ENCODE results near the gene FDX1.
A peak's percentile ranks its signal among the peaks of the same experiment; 100 is the strongest.

FDX1 gene

GRCh38 chr11:110465231-110465630 is 35.5 kb downstream of the FDX1 start:
- no peaks in the 10 kb centered on the region for H3K27me3 ChIP-seq (ENCODE audit: control insufficient read depth in 5 of 5, insufficient read depth in 4 of 5, low read length in 5 of 5)
- peaks cover 0 to 7% (median 0%) of the 10 kb centered on the region in 5 donors for H3K4me1 ChIP-seq (ENCODE audit: control insufficient read depth in 5 of 5, insufficient read depth in 5 of 5, low read length in 5 of 5)
- H3K36me3 ChIP-seq (ENCODE audit: control insufficient read depth in 5 of 5, insufficient read depth in 5 of 5, low read length in 5 of 5) = peaks cover 2 to 9% (median 6%) of the 10 kb centered on the region in 5 donors
- no peaks in the 10 kb centered on the region for H3K9me3 ChIP-seq (ENCODE audit: control insufficient read depth in 5 of 5, low read length in 5 of 5)
- no peak overlapping the region for H3K4me3 ChIP-seq (ENCODE audit: low read depth in 1 of 5, low read length in 5 of 5)
- no peak overlapping the region for H3K9ac ChIP-seq (ENCODE audit: low read length in 5 of 5)
- peak overlapping the region; percentile 47 for H3K27ac ChIP-seq (ENCODE audit: low read depth, low read length)

- H3K27ac ChIP-seq (ENCODE audit: low read depth, low read length) = no peak overlapping the region
- peaks cover 0 to 10% (median 0%) of the 10 kb centered on the region in 5 donors for H3K4me1 ChIP-seq (ENCODE audit: control insufficient read depth in 5 of 5, insufficient read depth in 5 of 5, low read length in 5 of 5)
- H3K9ac ChIP-seq (ENCODE audit: low read length in 5 of 5) = no peak overlapping the region
- H3K36me3 ChIP-seq (ENCODE audit: control insufficient read depth in 5 of 5, insufficient read depth in 5 of 5, low read length in 5 of 5) = peaks cover 0 to 6% (median 4%) of the 10 kb centered on the region in 5 donors
- H3K27me3 ChIP-seq (ENCODE audit: control insufficient read depth in 5 of 5, insufficient read depth in 4 of 5, low read length in 5 of 5) = no peaks in the 10 kb centered on the region
- H3K9me3 ChIP-seq (ENCODE audit: control insufficient read depth in 5 of 5, low read length in 5 of 5) = no peaks in the 10 kb centered on the region
- no peak overlapping the region for H3K4me3 ChIP-seq (ENCODE audit: low read depth in 1 of 5, low read length in 5 of 5)
Observed at GRCh38 chr11:110467556-110467955, 37.8 kb downstream of the FDX1 start.

- no peak overlapping the region for H3K9ac ChIP-seq (ENCODE audit: low read length in 5 of 5)
- H3K27me3 ChIP-seq (ENCODE audit: control insufficient read depth in 5 of 5, insufficient read depth in 4 of 5, low read length in 5 of 5) = no peaks in the 10 kb centered on the region
- H3K9me3 ChIP-seq (ENCODE audit: control insufficient read depth in 5 of 5, low read length in 5 of 5) = no peaks in the 10 kb centered on the region
- H3K27ac ChIP-seq (ENCODE audit: low read depth, low read length) = no peak overlapping the region
- H3K4me1 ChIP-seq (ENCODE audit: control insufficient read depth in 5 of 5, insufficient read depth in 5 of 5, low read length in 5 of 5) = peaks cover 0 to 11% (median 0%) of the 10 kb centered on the region in 5 donors
- H3K4me3 ChIP-seq (ENCODE audit: low read depth in 1 of 5, low read length in 5 of 5) = no peak overlapping the region
- H3K36me3 ChIP-seq (ENCODE audit: control insufficient read depth in 5 of 5, insufficient read depth in 5 of 5, low read length in 5 of 5) = peaks cover 0 to 6% (median 4%) of the 10 kb centered on the region in 5 donors
Observed at GRCh38 chr11:110468121-110468520, 38.4 kb downstream of the FDX1 start.

GRCh38 chr11:110469127-110469526 is 39.4 kb downstream of the FDX1 start:
- Histone ChIP-seq H3K36me3 (ENCODE audit: control insufficient read depth in 5 of 5, insufficient read depth in 5 of 5, low read length in 5 of 5) (peaks cover 0 to 4% (median 2%) of the 10 kb centered on the region in 5 donors), H3K27me3 (ENCODE audit: control insufficient read depth in 5 of 5, insufficient read depth in 4 of 5, low read length in 5 of 5) (no peaks in the 10 kb centered on the region), H3K4me1 (ENCODE audit: control insufficient read depth in 5 of 5, insufficient read depth in 5 of 5, low read length in 5 of 5) (peaks cover 0 to 15% (median 0%) of the 10 kb centered on the region in 5 donors)

GRCh38 chr11:110470716-110471115 is 41.0 kb downstream of the FDX1 start:
- no peak overlapping the region for H3K9ac ChIP-seq (ENCODE audit: low read length in 5 of 5)
- no peak overlapping the region for H3K27ac ChIP-seq (ENCODE audit: low read depth, low read length)
- no peaks in the 10 kb centered on the region for H3K27me3 ChIP-seq (ENCODE audit: control insufficient read depth in 5 of 5, insufficient read depth in 4 of 5, low read length in 5 of 5)
- H3K4me3 ChIP-seq (ENCODE audit: low read depth in 1 of 5, low read length in 5 of 5) = no peak overlapping the region
- no peaks in the 10 kb centered on the region for H3K9me3 ChIP-seq (ENCODE audit: control insufficient read depth in 5 of 5, low read length in 5 of 5)
- H3K36me3 ChIP-seq (ENCODE audit: control insufficient read depth in 5 of 5, insufficient read depth in 5 of 5, low read length in 5 of 5) = no peaks in the 10 kb centered on the region
- H3K4me1 ChIP-seq (ENCODE audit: control insufficient read depth in 5 of 5, insufficient read depth in 5 of 5, low read length in 5 of 5) = peaks cover 0 to 21% (median 4%) of the 10 kb centered on the region in 5 donors

More at GRCh38 chr11:110469127-110469526, 39.4 kb downstream of the FDX1 start:
- no peak overlapping the region for H3K4me3 ChIP-seq (ENCODE audit: low read depth in 1 of 5, low read length in 5 of 5)
- H3K9me3 ChIP-seq (ENCODE audit: control insufficient read depth in 5 of 5, low read length in 5 of 5) = no peaks in the 10 kb centered on the region
- no peak overlapping the region for H3K9ac ChIP-seq (ENCODE audit: low read length in 5 of 5)
- H3K27ac ChIP-seq (ENCODE audit: low read depth, low read length) = no peak overlapping the region

GRCh38 chr11:110471371-110471770 is 41.6 kb downstream of the FDX1 start:
- H3K4me3 ChIP-seq (ENCODE audit: low read depth in 1 of 5, low read length in 5 of 5) = no peak overlapping the region
- H3K9ac ChIP-seq (ENCODE audit: low read length in 5 of 5) = no peak overlapping the region
- no peaks in the 10 kb centered on the region for H3K36me3 ChIP-seq (ENCODE audit: control insufficient read depth in 5 of 5, insufficient read depth in 5 of 5, low read length in 5 of 5)
- H3K27me3 ChIP-seq (ENCODE audit: control insufficient read depth in 5 of 5, insufficient read depth in 4 of 5, low read length in 5 of 5) = no peaks in the 10 kb centered on the region
- no peaks in the 10 kb centered on the region for H3K9me3 ChIP-seq (ENCODE audit: control insufficient read depth in 5 of 5, low read length in 5 of 5)
- no peak overlapping the region for H3K27ac ChIP-seq (ENCODE audit: low read depth, low read length)
- H3K4me1 ChIP-seq (ENCODE audit: control insufficient read depth in 5 of 5, insufficient read depth in 5 of 5, low read length in 5 of 5) = peaks cover 0 to 27% (median 10%) of the 10 kb centered on the region in 5 donors

- Histone ChIP-seq H3K9me3 (ENCODE audit: control insufficient read depth in 5 of 5, low read length in 5 of 5) (no peaks in the 10 kb centered on the region), H3K27me3 (ENCODE audit: control insufficient read depth in 5 of 5, insufficient read depth in 4 of 5, low read length in 5 of 5) (no peaks in the 10 kb centered on the region), H3K36me3 (ENCODE audit: control insufficient read depth in 5 of 5, insufficient read depth in 5 of 5, low read length in 5 of 5) (no peaks in the 10 kb centered on the region), H3K27ac (ENCODE audit: low read depth, low read length) (no peak overlapping the region), H3K9ac (ENCODE audit: low read length in 5 of 5) (no peak overlapping the region), H3K4me3 (ENCODE audit: low read depth in 1 of 5, low read length in 5 of 5) (no peak overlapping the region), H3K4me1 (ENCODE audit: control insufficient read depth in 5 of 5, insufficient read depth in 5 of 5, low read length in 5 of 5) (peaks cover 0 to 27% (median 12%) of the 10 kb centered on the region in 5 donors)
Observed at GRCh38 chr11:110472858-110473257, 43.1 kb downstream of the FDX1 start.

GRCh38 chr11:110473706-110474105 is 44.0 kb downstream of the FDX1 start:
- H3K9me3 ChIP-seq (ENCODE audit: control insufficient read depth in 5 of 5, low read length in 5 of 5) = no peaks in the 10 kb centered on the region
- peaks cover 0 to 27% (median 12%) of the 10 kb centered on the region in 5 donors for H3K4me1 ChIP-seq (ENCODE audit: control insufficient read depth in 5 of 5, insufficient read depth in 5 of 5, low read length in 5 of 5)
- no peaks in the 10 kb centered on the region for H3K36me3 ChIP-seq (ENCODE audit: control insufficient read depth in 5 of 5, insufficient read depth in 5 of 5, low read length in 5 of 5)
- no peak overlapping the region for H3K27ac ChIP-seq (ENCODE audit: low read depth, low read length)
- no peaks in the 10 kb centered on the region for H3K27me3 ChIP-seq (ENCODE audit: control insufficient read depth in 5 of 5, insufficient read depth in 4 of 5, low read length in 5 of 5)
- no peak overlapping the region for H3K4me3 ChIP-seq (ENCODE audit: low read depth in 1 of 5, low read length in 5 of 5)
- no peak overlapping the region for H3K9ac ChIP-seq (ENCODE audit: low read length in 5 of 5)

GRCh38 chr11:110474578-110474977 is 44.8 kb downstream of the FDX1 start:
- H3K27ac ChIP-seq (ENCODE audit: low read depth, low read length) = no peak overlapping the region
- no peak overlapping the region for H3K4me3 ChIP-seq (ENCODE audit: low read depth in 1 of 5, low read length in 5 of 5)
- peaks cover 0 to 35% (median 20%) of the 10 kb centered on the region in 5 donors for H3K4me1 ChIP-seq (ENCODE audit: control insufficient read depth in 5 of 5, insufficient read depth in 5 of 5, low read length in 5 of 5)
- H3K9ac ChIP-seq (ENCODE audit: low read length in 5 of 5) = no peak overlapping the region
- H3K27me3 ChIP-seq (ENCODE audit: control insufficient read depth in 5 of 5, insufficient read depth in 4 of 5, low read length in 5 of 5) = no peaks in the 10 kb centered on the region
- H3K9me3 ChIP-seq (ENCODE audit: control insufficient read depth in 5 of 5, low read length in 5 of 5) = no peaks in the 10 kb centered on the region
- no peaks in the 10 kb centered on the region for H3K36me3 ChIP-seq (ENCODE audit: control insufficient read depth in 5 of 5, insufficient read depth in 5 of 5, low read length in 5 of 5)

- Histone ChIP-seq H3K4me3 (ENCODE audit: low read depth in 1 of 5, low read length in 5 of 5) (no peak overlapping the region), H3K27ac (ENCODE audit: low read depth, low read length) (peak overlapping the region; percentile 28), H3K36me3 (ENCODE audit: control insufficient read depth in 5 of 5, insufficient read depth in 5 of 5, low read length in 5 of 5) (no peaks in the 10 kb centered on the region), H3K4me1 (ENCODE audit: control insufficient read depth in 5 of 5, insufficient read depth in 5 of 5, low read length in 5 of 5) (peaks cover 0 to 42% (median 26%) of the 10 kb centered on the region in 5 donors), H3K27me3 (ENCODE audit: control insufficient read depth in 5 of 5, insufficient read depth in 4 of 5, low read length in 5 of 5) (no peaks in the 10 kb centered on the region), H3K9me3 (ENCODE audit: control insufficient read depth in 5 of 5, low read length in 5 of 5) (no peaks in the 10 kb centered on the region), H3K9ac (ENCODE audit: low read length in 5 of 5) (no peak overlapping the region)
Observed at GRCh38 chr11:110475671-110476070, 45.9 kb downstream of the FDX1 start.

Measured in subcutaneous abdominal adipose tissue (tissue), 5 donors.